GM23338 (cell line): ENCODE results near the gene POLR1E. TPM values are rescaled to one million over a fixed set of nuclear protein-coding genes. Genes with fewer than 3 reads are reported as not detected.

Experiments
- ATAC-seq: fragments of 200-7000 bp; cut with Tn5 transposase; 3 replicates; pipeline ENCODE4 v1.9.1; 2020
- DNase-seq: peaks from one replicate; pipeline ENCODE4 v3.0.0-alpha.2; 2015; ENCODE audit warnings: low spot score
- H2AFZ ChIP-seq: fragments of 200-600 bp; sonication (generic); 2 replicates; pipeline ENCODE4 v1.8.0; 2016; ENCODE audit warnings: antibody characterized with exemption, mild to moderate bottlenecking, moderate library complexity
- H3F3A ChIP-seq: fragments of 200-600 bp; sonication (generic); replicated peaks from 2 replicates; pipeline ENCODE4 v1.8.0; 2017; ENCODE audit warnings: antibody characterized with exemption, mixed run types, low read depth
- H3K27ac ChIP-seq: fragments of 200-600 bp; sonication (generic); 2 replicates; pipeline ENCODE4 v1.6.1; 2016; ENCODE audit warnings: low read depth
- H3K27me3 ChIP-seq: fragments of 200-600 bp; sonication (generic); 2 replicates; pipeline ENCODE4 v1.8.0; 2016; ENCODE audit warnings: mild to moderate bottlenecking, mixed run types, moderate library complexity; ENCODE audit not compliant: insufficient read depth
- H3K36me3 ChIP-seq: fragments of 200-600 bp; sonication (generic); 2 replicates; pipeline ENCODE4 v1.8.0; 2016; ENCODE audit warnings: mild to moderate bottlenecking; ENCODE audit not compliant: insufficient read depth
- H3K4me1 ChIP-seq: fragments of 200-600 bp; sonication (generic); 2 replicates; pipeline ENCODE4 v1.8.0; 2016; ENCODE audit warnings: mild to moderate bottlenecking, moderate library complexity; ENCODE audit not compliant: insufficient read depth
- H3K4me2 ChIP-seq: fragments of 200-600 bp; sonication (generic); 2 replicates; pipeline ENCODE4 v1.7.1; 2017; ENCODE audit warnings: mixed run types
- H3K4me3 ChIP-seq: fragments of 200-600 bp; sonication (generic); 2 replicates; pipeline ENCODE4 v1.6.1; 2016; ENCODE audit warnings: mixed run types
- H3K79me2 ChIP-seq: fragments of 200-600 bp; sonication (generic); replicated peaks from 2 replicates; pipeline ENCODE4 v1.8.0; 2017; ENCODE audit warnings: mild to moderate bottlenecking; ENCODE audit not compliant: insufficient read depth
- H3K9me2 ChIP-seq: fragments of 200-600 bp; sonication (generic); 2 replicates; pipeline ENCODE4 v1.8.0; 2017; ENCODE audit not compliant: insufficient read depth
- H4K20me1 ChIP-seq: fragments of 200-600 bp; sonication (generic); replicated peaks from 2 replicates; pipeline ENCODE4 v1.8.0; 2017; ENCODE audit warnings: mild to moderate bottlenecking; ENCODE audit not compliant: insufficient read depth
- H3K27ac Mint-ChIP-seq: 2 replicates; pipeline ENCODE4 v1.8.0; 2020; ENCODE audit warnings: inconsistent platforms, mild to moderate bottlenecking, moderate library complexity, mixed read lengths
- H3K27me3 Mint-ChIP-seq: 3 replicates; pipeline ENCODE4 v1.8.0; 2022; ENCODE audit warnings: low read depth, mild to moderate bottlenecking, moderate library complexity, mixed read lengths, inconsistent platforms; ENCODE audit not compliant: insufficient read depth, poor library complexity
- H3K36me3 Mint-ChIP-seq: 3 replicates; pipeline ENCODE4 v1.8.0; 2021; ENCODE audit warnings: low read depth, mild to moderate bottlenecking, inconsistent platforms, moderate library complexity, mixed read lengths
- H3K4me1 Mint-ChIP-seq: 3 replicates; pipeline ENCODE4 v1.8.0; 2020; ENCODE audit warnings: mild to moderate bottlenecking, inconsistent platforms, mixed read lengths
- H3K4me3 Mint-ChIP-seq: 3 replicates; pipeline ENCODE4 v1.8.0; 2021; ENCODE audit warnings: moderate library complexity, mild to moderate bottlenecking, inconsistent platforms, mixed read lengths
- H3K9me3 Mint-ChIP-seq: 3 replicates; pipeline ENCODE4 v1.8.0; 2020; ENCODE audit warnings: moderate library complexity, mild to moderate bottlenecking, inconsistent platforms, mixed read lengths
- CREB1 ChIP-seq: fragments of 250-450 bp; sonication (Bioruptor Pico); IDR thresholded peaks from 2 replicates; pipeline ENCODE4 v1.5.0; 2020; ENCODE audit warnings: low read depth, mild to moderate bottlenecking, moderate library complexity
- EZH2 ChIP-seq: fragments of 200-600 bp; sonication (generic); IDR thresholded peaks from one replicate; pipeline ENCODE4 v1.8.0; 2017; ENCODE audit warnings: antibody characterized with exemption, mild to moderate bottlenecking, low read depth; ENCODE audit not compliant: unreplicated experiment
- EZH2phosphoT487 ChIP-seq: fragments of 200-600 bp; sonication (generic); IDR thresholded peaks from one replicate; pipeline ENCODE4 v1.8.1; 2018; ENCODE audit warnings: antibody characterized with exemption; ENCODE audit not compliant: unreplicated experiment
- JUNB ChIP-seq: IDR thresholded peaks from one replicate; pipeline ENCODE4 v1.6.1; 2016; ENCODE audit warnings: antibody characterized with exemption; ENCODE audit not compliant: unreplicated experiment
- STAT1 ChIP-seq: IDR thresholded peaks from one replicate; pipeline ENCODE4 v1.6.1; 2016; ENCODE audit warnings: antibody characterized with exemption; ENCODE audit not compliant: unreplicated experiment
- ZNF331 ChIP-seq: fragments of 250-450 bp; sonication (Bioruptor Pico); IDR thresholded peaks from 2 replicates; pipeline ENCODE4 v1.5.0; 2020; ENCODE audit warnings: low read depth, mild to moderate bottlenecking, moderate library complexity
- polyA plus RNA-seq: library from polyadenylated mRNA; unstranded; fragments of >200 nt; fragmentation: Nextera tagmentation; extraction: Ambion mirVana; gene quantifications from 2 replicates; pipeline ENCODE4 v1.2.1, GENCODE V29; 2016
- total RNA-seq: library from RNA; depleted of rRNA; stranded (reverse); fragments of >200 nt; shearing (Covaris generic); gene quantifications from 2 replicates; pipeline ENCODE4 v1.2.3, GENCODE V29; 2014
- TF ChIP-seq, protein P1 (sequence below): IDR thresholded peaks from 2 replicates; pipeline ENCODE4 v1.6.1; 2016; ENCODE audit warnings: antibody characterized with exemption
- TF ChIP-seq, protein P2 (sequence below): fragments of 250-450 bp; sonication (Bioruptor Pico); IDR thresholded peaks from 2 replicates; pipeline ENCODE4 v1.5.0; 2020; ENCODE audit warnings: mild to moderate bottlenecking, moderate library complexity

Gene POLR1E
- total and polyA plus RNA-seq, 2 experiments from 2014 or later = 19.2 to 45.5 TPM

DNA sequence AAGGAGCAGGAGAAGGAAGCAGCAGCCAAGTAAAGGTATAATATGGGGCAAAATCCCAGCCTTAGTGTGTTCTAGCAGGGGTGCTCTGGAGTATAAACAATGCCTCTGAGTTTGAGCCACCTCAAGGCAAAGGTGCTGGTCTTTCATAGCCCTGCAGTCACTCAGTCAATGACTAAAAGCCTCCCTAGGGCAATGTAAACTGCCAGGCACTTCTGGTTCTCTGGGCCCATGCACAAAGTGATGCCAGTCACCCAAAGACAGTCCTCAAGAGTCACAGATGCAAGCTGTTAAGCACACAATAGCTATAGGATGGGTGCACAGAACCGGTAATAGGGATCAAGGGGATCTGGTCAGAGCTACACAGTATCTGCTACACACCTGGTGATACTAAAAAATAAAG lies 33.1 kb upstream of the POLR1E start:
- H3K9me3 Mint-ChIP-seq = no peaks in the 10 kb centered on the region
- TF ChIP-seq EZH2 = no peak
- TF ChIP-seq CREB1 (CRISPR knock-in tag) = no peak
- TF ChIP-seq ZNF331 (CRISPR knock-in tag) = no peak
- no peak for TF ChIP-seq JUNB
- TF ChIP-seq EZH2phosphoT487 = no peak
- TF ChIP-seq, protein P1, sequence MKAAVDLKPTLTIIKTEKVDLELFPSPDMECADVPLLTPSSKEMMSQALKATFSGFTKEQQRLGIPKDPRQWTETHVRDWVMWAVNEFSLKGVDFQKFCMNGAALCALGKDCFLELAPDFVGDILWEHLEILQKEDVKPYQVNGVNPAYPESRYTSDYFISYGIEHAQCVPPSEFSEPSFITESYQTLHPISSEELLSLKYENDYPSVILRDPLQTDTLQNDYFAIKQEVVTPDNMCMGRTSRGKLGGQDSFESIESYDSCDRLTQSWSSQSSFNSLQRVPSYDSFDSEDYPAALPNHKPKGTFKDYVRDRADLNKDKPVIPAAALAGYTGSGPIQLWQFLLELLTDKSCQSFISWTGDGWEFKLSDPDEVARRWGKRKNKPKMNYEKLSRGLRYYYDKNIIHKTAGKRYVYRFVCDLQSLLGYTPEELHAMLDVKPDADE = no peak
- TF ChIP-seq, protein P2, sequence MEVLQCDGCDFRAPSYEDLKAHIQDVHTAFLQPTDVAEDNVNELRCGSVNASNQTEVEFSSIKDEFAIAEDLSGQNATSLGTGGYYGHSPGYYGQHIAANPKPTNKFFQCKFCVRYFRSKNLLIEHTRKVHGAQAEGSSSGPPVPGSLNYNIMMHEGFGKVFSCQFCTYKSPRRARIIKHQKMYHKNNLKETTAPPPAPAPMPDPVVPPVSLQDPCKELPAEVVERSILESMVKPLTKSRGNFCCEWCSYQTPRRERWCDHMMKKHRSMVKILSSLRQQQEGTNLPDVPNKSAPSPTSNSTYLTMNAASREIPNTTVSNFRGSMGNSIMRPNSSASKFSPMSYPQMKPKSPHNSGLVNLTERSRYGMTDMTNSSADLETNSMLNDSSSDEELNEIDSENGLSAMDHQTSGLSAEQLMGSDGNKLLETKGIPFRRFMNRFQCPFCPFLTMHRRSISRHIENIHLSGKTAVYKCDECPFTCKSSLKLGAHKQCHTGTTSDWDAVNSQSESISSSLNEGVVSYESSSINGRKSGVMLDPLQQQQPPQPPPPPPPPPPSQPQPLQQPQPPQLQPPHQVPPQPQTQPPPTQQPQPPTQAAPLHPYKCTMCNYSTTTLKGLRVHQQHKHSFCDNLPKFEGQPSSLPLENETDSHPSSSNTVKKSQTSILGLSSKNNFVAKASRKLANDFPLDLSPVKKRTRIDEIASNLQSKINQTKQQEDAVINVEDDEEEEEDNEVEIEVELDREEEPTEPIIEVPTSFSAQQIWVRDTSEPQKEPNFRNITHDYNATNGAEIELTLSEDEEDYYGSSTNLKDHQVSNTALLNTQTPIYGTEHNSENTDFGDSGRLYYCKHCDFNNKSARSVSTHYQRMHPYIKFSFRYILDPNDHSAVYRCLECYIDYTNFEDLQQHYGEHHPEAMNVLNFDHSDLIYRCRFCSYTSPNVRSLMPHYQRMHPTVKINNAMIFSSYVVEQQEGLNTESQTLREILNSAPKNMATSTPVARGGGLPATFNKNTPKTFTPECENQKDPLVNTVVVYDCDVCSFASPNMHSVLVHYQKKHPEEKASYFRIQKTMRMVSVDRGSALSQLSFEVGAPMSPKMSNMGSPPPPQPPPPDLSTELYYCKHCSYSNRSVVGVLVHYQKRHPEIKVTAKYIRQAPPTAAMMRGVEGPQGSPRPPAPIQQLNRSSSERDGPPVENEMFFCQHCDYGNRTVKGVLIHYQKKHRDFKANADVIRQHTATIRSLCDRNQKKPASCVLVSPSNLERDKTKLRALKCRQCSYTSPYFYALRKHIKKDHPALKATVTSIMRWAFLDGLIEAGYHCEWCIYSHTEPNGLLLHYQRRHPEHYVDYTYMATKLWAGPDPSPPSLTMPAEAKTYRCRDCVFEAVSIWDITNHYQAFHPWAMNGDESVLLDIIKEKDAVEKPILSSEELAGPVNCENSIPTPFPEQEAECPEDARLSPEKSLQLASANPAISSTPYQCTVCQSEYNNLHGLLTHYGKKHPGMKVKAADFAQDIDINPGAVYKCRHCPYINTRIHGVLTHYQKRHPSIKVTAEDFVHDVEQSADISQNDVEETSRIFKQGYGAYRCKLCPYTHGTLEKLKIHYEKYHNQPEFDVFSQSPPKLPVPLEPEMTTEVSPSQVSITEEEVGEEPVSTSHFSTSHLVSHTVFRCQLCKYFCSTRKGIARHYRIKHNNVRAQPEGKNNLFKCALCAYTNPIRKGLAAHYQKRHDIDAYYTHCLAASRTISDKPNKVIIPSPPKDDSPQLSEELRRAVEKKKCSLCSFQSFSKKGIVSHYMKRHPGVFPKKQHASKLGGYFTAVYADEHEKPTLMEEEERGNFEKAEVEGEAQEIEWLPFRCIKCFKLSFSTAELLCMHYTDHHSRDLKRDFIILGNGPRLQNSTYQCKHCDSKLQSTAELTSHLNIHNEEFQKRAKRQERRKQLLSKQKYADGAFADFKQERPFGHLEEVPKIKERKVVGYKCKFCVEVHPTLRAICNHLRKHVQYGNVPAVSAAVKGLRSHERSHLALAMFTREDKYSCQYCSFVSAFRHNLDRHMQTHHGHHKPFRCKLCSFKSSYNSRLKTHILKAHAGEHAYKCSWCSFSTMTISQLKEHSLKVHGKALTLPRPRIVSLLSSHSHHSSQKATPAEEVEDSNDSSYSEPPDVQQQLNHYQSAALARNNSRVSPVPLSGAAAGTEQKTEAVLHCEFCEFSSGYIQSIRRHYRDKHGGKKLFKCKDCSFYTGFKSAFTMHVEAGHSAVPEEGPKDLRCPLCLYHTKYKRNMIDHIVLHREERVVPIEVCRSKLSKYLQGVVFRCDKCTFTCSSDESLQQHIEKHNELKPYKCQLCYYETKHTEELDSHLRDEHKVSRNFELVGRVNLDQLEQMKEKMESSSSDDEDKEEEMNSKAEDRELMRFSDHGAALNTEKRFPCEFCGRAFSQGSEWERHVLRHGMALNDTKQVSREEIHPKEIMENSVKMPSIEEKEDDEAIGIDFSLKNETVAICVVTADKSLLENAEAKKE = no peak
- TF ChIP-seq STAT1 = no peak

More for the DNA sequence above, 33.1 kb upstream of the POLR1E start:
- Histone ChIP-seq H3K4me1 (peaks cover 13% of the 10 kb centered on the region; the same call in 1 of the 2 replicates), H3K27ac (0 out of 2 replicates have a peak overlapping the region, but pooled peaks have one; percentile 19), H3K36me3 (no peaks in the 10 kb centered on the region), H2AFZ (no peak overlapping the region), H4K20me1 (peaks cover 73% of the 10 kb centered on the region), H3K79me2 (peaks cover 100% of the 10 kb centered on the region), H3K4me3 (no peak overlapping the region), H3K9me2 (no peaks in the 10 kb centered on the region), H3F3A (peaks cover 3% of the 10 kb centered on the region; the same call in 1 of the 2 replicates), H3K4me2 (no peak overlapping the region), H3K27me3 (no peaks in the 10 kb centered on the region)
- ATAC-seq (no peak; the same call in 1 of the 3 replicates), DNase-seq (no peak)
- Mint-ChIP-seq H3K4me1 (peaks cover 33% of the 10 kb centered on the region; the same call in 2 of the 3 replicates), H3K27me3 (no peaks in the 10 kb centered on the region), H3K4me3 (no peak overlapping the region), H3K27ac (no peak overlapping the region), H3K36me3 (peaks cover 18% of the 10 kb centered on the region; the same call in 2 of the 3 replicates)
